Liver (tissue), 9 donors: ENCODE results near the gene EGF. TPM values are rescaled to one million over a fixed set of nuclear protein-coding genes. Genes with fewer than 3 reads are reported as not detected.

Source experiments
- DNase-seq: peaks from one replicate; pipeline ENCODE4 v3.0.0-alpha.2; 2017; ENCODE audit warnings: low spot score
- H3K27ac ChIP-seq, 2 donors: one replicate each; pipeline ENCODE4 v1.7.0; 2013; ENCODE audit warnings: inconsistent platforms in 2 of 2, low read length in 2 of 2, control low read depth in 1 of 2, low read depth in 1 of 2, mild to moderate bottlenecking in 1 of 2
- H3K27me3 ChIP-seq, 4 donors: one replicate each; pipeline versions ENCODE4 v1.6.1 to v1.7.0; 2013; ENCODE audit warnings: low read length in 3 of 4, inconsistent platforms in 1 of 4, mild to moderate bottlenecking in 1 of 4, moderate library complexity in 1 of 4; ENCODE audit not compliant: control insufficient read depth in 4 of 4, insufficient read depth in 4 of 4
- H3K36me3 ChIP-seq, 4 donors: one replicate each; pipeline versions ENCODE4 v1.6.1 to v1.7.0; 2013; ENCODE audit warnings: low read length in 3 of 4, mild to moderate bottlenecking in 3 of 4, low read depth in 1 of 4, moderate library complexity in 1 of 4; ENCODE audit not compliant: control insufficient read depth in 4 of 4, insufficient read depth in 3 of 4
- H3K4me1 ChIP-seq, 4 donors: one replicate each; pipeline versions ENCODE4 v1.6.1 to v1.7.0; 2013; ENCODE audit warnings: low read length in 3 of 4, mild to moderate bottlenecking in 3 of 4, moderate library complexity in 1 of 4; ENCODE audit not compliant: control insufficient read depth in 4 of 4, insufficient read depth in 4 of 4
- H3K4me3 ChIP-seq, 3 donors: one replicate each; pipeline versions ENCODE4 v1.6.1 to v1.7.0; 2013; ENCODE audit warnings: low read length in 3 of 3, control low read depth in 1 of 3, low read depth in 1 of 3, mild to moderate bottlenecking in 1 of 3
- H3K9ac ChIP-seq, 2 donors: one replicate each; pipeline ENCODE4 v1.7.0; 2013; ENCODE audit warnings: low read length in 2 of 2, mild to moderate bottlenecking in 2 of 2, moderate library complexity in 2 of 2, control low read depth in 1 of 2, low read depth in 1 of 2
- H3K9me3 ChIP-seq, 4 donors: one replicate each; pipeline versions ENCODE4 v1.6.1 to v1.7.0; 2013; ENCODE audit warnings: low read length in 3 of 4; ENCODE audit not compliant: control insufficient read depth in 4 of 4
- EGR1 ChIP-seq, 2 donors: IDR thresholded peaks; 2 replicates each; pipeline ENCODE4 v1.6.1; 2016 to 2018; ENCODE audit warnings: antibody characterized with exemption in 2 of 2, low read depth in 2 of 2
- FOXA1 ChIP-seq: IDR thresholded peaks from 2 replicates; pipeline ENCODE4 v1.6.1; 2016; ENCODE audit warnings: antibody characterized with exemption
- FOXA2 ChIP-seq: IDR thresholded peaks from 2 replicates; pipeline ENCODE4 v1.6.1; 2016; ENCODE audit warnings: antibody characterized with exemption
- GABPA ChIP-seq, 2 donors: IDR thresholded peaks in 1 of 2; conservative IDR thresholded peaks in 1 of 2; 2 replicates each; pipeline ENCODE4 v1.6.1; 2016; ENCODE audit warnings: antibody characterized with exemption in 2 of 2, mild to moderate bottlenecking in 1 of 2, moderate library complexity in 1 of 2
- JUND ChIP-seq, 2 donors: IDR thresholded peaks; 2 replicates each; pipeline ENCODE4 v1.6.1; 2016; ENCODE audit warnings: antibody characterized with exemption in 2 of 2
- NR2F2 ChIP-seq: IDR thresholded peaks from 2 replicates; pipeline ENCODE4 v1.6.1; 2016; ENCODE audit warnings: antibody characterized with exemption
- RAD21 ChIP-seq, 2 donors: IDR thresholded peaks; 2 replicates each; pipeline ENCODE4 v1.6.1; 2016; ENCODE audit warnings: antibody characterized with exemption in 2 of 2, mild to moderate bottlenecking in 2 of 2
- RXRA ChIP-seq, 2 donors: IDR thresholded peaks; 2 replicates each; pipeline ENCODE4 v1.6.1; 2017 to 2018; ENCODE audit warnings: antibody characterized with exemption in 2 of 2, mild to moderate bottlenecking in 1 of 2
- SP1 ChIP-seq: IDR thresholded peaks from 2 replicates; pipeline ENCODE4 v1.6.1; 2018; ENCODE audit warnings: antibody characterized with exemption, mild to moderate bottlenecking
- TAF1 ChIP-seq: conservative IDR thresholded peaks from 2 replicates; pipeline ENCODE4 v1.6.1; 2016; ENCODE audit warnings: antibody characterized with exemption, mild to moderate bottlenecking
- YY1 ChIP-seq: IDR thresholded peaks from 2 replicates; pipeline ENCODE4 v1.6.1; 2016; ENCODE audit warnings: antibody characterized with exemption, mild to moderate bottlenecking
- WGBS: extraction: QIAGEN DNeasy Blood & Tissue Kit; methylation state at CpG from one replicate; pipeline ENCODE4 v1.1.7; 2013; 5-methylcytosine and 5-hydroxymethylcytosine counted together
- polyA plus RNA-seq, 2 donors: library from polyadenylated mRNA; stranded (reverse) in 1 of 2; unstranded in 1 of 2; fragments of 200-250 nt in 1 of 2; fragments of >200 nt in 1 of 2; fragmentation: Nextera tagmentation in 1 of 2; extraction: Ambion mirVana in 1 of 2; gene quantifications; one replicate each; pipeline versions ENCODE4 v1.2.1 to v1.2.3, GENCODE V29; 2013 to 2015
- total RNA-seq, 2 donors: library from RNA; depleted of rRNA; stranded (reverse); fragments of >200 nt; gene quantifications; one replicate each; pipeline ENCODE4 v1.2.3, GENCODE V29; 2014
- TF ChIP-seq, protein P1 (sequence below): IDR thresholded peaks from 2 replicates; pipeline ENCODE4 v1.6.1; 2016; ENCODE audit warnings: antibody characterized with exemption
- TF ChIP-seq, protein P2 (sequence below): IDR thresholded peaks from 2 replicates; pipeline ENCODE4 v1.6.1; 2016; ENCODE audit warnings: antibody characterized with exemption
- TF ChIP-seq, protein P3 (sequence below): IDR thresholded peaks from 2 replicates; pipeline ENCODE4 v1.6.1; 2016; ENCODE audit warnings: antibody characterized with exemption, mild to moderate bottlenecking
- TF ChIP-seq, protein P4 (sequence below): fragments of 150-350 bp; IDR thresholded peaks from 2 replicates; pipeline ENCODE4 v1.5.1; 2017; ENCODE audit warnings: improper control_type of control experiment, low read depth, low read length; ENCODE audit not compliant: missing input control
- TF ChIP-seq, protein P5 (sequence below): IDR thresholded peaks from 2 replicates; pipeline ENCODE4 v1.6.1; 2016; ENCODE audit warnings: antibody characterized with exemption
- donor health status: healthy.
- donor health status: healthy.
- donor health status: healthy.
- donor health status: healthy.
- donor health status: healthy.

Gene EGF
- total and polyA plus RNA-seq, 4 donors, result 0.65 TPM; not detected in 3

DNA sequence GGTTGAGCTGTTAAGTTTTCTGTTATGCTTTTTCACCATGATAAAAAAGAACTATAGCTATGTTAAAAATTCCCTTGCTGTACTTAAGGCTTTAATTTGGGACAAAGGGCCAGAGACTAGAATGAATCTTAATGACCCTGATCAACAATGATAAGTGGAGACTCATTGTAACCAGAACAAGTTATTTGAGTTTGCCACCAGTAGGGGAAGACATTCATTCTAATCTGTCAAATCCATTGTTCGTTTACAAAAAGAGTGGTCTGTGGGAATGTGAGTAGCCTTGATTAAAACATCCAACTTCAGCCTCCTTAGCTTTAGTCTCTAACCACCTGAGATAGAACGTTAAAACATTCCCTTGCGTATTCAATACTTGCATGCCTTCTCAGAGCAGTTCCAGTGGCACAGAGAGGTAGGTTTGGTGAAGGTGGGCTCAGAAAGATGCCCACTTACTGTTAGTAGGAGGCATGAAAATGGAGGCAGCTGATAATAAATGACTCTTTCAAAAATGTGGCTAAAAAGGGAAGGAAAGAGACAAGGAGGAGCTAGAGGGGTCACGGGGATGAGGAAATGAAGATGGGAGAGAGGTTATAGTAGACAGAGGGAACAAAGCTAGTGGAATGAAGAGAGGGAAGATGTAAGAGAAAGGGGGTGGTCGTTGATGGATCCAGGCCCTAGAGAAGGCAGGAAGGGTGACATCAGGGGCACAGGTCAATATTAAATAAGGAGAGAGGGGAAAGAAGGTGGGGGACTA is 66.2 kb downstream of the EGF start:
- TF ChIP-seq, protein P1, sequence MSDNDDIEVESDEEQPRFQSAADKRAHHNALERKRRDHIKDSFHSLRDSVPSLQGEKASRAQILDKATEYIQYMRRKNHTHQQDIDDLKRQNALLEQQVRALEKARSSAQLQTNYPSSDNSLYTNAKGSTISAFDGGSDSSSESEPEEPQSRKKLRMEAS, result no peak
- TF ChIP-seq FOXA1 (no peak), YY1 (no peak), RAD21 (IDR thresholded peaks at IDR 0.05) (no peak), RXRA (IDR thresholded peaks at IDR 0.05) (no peak), NR2F2 (no peak), FOXA2 (no peak), GABPA (IDR thresholded peaks at IDR 0.05 in 1 of 2, conservative IDR thresholded peaks at IDR 0.05 in 1 of 2) (no peak), JUND (IDR thresholded peaks at IDR 0.05) (no peak), SP1 (no peak), TAF1 (no peak), EGR1 (IDR thresholded peaks at IDR 0.05; ENCODE audit: low read depth in 2 of 2) (no peak)
- TF ChIP-seq, protein P2, sequence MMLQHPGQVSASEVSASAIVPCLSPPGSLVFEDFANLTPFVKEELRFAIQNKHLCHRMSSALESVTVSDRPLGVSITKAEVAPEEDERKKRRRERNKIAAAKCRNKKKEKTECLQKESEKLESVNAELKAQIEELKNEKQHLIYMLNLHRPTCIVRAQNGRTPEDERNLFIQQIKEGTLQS, result no peak
- TF ChIP-seq, protein P3, sequence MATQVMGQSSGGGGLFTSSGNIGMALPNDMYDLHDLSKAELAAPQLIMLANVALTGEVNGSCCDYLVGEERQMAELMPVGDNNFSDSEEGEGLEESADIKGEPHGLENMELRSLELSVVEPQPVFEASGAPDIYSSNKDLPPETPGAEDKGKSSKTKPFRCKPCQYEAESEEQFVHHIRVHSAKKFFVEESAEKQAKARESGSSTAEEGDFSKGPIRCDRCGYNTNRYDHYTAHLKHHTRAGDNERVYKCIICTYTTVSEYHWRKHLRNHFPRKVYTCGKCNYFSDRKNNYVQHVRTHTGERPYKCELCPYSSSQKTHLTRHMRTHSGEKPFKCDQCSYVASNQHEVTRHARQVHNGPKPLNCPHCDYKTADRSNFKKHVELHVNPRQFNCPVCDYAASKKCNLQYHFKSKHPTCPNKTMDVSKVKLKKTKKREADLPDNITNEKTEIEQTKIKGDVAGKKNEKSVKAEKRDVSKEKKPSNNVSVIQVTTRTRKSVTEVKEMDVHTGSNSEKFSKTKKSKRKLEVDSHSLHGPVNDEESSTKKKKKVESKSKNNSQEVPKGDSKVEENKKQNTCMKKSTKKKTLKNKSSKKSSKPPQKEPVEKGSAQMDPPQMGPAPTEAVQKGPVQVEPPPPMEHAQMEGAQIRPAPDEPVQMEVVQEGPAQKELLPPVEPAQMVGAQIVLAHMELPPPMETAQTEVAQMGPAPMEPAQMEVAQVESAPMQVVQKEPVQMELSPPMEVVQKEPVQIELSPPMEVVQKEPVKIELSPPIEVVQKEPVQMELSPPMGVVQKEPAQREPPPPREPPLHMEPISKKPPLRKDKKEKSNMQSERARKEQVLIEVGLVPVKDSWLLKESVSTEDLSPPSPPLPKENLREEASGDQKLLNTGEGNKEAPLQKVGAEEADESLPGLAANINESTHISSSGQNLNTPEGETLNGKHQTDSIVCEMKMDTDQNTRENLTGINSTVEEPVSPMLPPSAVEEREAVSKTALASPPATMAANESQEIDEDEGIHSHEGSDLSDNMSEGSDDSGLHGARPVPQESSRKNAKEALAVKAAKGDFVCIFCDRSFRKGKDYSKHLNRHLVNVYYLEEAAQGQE, result no peak
- TF ChIP-seq, protein P4, sequence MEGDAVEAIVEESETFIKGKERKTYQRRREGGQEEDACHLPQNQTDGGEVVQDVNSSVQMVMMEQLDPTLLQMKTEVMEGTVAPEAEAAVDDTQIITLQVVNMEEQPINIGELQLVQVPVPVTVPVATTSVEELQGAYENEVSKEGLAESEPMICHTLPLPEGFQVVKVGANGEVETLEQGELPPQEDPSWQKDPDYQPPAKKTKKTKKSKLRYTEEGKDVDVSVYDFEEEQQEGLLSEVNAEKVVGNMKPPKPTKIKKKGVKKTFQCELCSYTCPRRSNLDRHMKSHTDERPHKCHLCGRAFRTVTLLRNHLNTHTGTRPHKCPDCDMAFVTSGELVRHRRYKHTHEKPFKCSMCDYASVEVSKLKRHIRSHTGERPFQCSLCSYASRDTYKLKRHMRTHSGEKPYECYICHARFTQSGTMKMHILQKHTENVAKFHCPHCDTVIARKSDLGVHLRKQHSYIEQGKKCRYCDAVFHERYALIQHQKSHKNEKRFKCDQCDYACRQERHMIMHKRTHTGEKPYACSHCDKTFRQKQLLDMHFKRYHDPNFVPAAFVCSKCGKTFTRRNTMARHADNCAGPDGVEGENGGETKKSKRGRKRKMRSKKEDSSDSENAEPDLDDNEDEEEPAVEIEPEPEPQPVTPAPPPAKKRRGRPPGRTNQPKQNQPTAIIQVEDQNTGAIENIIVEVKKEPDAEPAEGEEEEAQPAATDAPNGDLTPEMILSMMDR, result no peak
- TF ChIP-seq, protein P5, sequence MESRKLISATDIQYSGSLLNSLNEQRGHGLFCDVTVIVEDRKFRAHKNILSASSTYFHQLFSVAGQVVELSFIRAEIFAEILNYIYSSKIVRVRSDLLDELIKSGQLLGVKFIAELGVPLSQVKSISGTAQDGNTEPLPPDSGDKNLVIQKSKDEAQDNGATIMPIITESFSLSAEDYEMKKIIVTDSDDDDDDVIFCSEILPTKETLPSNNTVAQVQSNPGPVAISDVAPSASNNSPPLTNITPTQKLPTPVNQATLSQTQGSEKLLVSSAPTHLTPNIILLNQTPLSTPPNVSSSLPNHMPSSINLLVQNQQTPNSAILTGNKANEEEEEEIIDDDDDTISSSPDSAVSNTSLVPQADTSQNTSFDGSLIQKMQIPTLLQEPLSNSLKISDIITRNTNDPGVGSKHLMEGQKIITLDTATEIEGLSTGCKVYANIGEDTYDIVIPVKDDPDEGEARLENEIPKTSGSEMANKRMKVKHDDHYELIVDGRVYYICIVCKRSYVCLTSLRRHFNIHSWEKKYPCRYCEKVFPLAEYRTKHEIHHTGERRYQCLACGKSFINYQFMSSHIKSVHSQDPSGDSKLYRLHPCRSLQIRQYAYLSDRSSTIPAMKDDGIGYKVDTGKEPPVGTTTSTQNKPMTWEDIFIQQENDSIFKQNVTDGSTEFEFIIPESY, result no peak
- Histone ChIP-seq H3K27me3 (no peaks in the 10 kb centered on the region), H3K4me1 (no peaks in the 10 kb centered on the region), H3K27ac (no peak overlapping the region), H3K9me3 (no peaks in the 10 kb centered on the region), H3K4me3 (no peak overlapping the region), H3K9ac (no peak overlapping the region), H3K36me3 (no peaks in the 10 kb centered on the region)
- WGBS, result 52% methylated on average over 5 of the region's 5 CpGs
- no peak for DNase-seq
